ENCODE data around the gene GDF7.

Gene GDF7

DNA sequence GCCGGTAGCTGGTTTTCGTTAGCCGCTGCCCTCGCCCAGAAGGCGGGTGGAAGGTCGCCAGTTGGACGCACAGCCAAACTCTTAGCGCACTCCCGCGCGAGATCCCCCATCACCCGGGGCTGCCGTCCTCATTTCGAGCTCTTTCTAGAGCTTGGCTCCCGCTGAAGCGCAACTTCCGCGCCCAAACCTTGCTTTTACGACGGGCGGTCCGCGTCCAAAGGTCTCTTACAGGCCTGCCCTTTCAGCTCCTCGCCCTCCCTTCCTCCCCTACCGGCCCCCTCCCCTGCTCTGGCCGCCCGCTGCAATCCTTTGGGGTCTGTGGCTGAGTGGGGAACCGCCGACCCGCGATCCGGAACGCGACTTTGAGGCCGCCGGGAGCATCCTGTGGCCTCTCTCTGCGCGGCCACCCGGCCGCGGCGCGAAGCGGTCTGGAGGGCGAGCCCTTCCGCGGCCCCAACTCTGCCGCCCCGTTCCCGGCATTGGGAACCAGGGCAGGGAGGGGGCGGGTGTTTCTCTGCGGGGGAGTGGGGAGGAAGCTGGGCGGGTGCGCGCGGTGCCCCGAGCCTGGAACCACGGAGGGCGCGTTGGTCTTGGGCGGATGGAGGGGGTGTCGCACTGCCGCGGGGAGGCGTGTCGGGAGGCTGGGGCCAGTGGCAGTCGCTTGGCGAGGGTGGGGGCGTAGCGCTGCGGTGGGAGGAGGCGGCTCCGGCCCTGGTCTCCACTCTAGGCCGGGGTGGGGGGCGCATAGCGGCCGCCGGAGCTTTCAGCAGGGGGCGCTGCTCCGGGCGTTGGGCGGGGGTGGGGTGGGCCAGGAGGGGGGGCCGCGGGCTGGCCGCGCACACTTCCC lies at the start of gene GDF7:
Gene GDF7, plus strand, starts transcription at position 841 of the 847 bp plus-strand sequence. CDS start 96 bp downstream, outside the sequence.
- peak; percentile 56 for DNase-seq (ENCODE audit: low read depth)

DNA sequence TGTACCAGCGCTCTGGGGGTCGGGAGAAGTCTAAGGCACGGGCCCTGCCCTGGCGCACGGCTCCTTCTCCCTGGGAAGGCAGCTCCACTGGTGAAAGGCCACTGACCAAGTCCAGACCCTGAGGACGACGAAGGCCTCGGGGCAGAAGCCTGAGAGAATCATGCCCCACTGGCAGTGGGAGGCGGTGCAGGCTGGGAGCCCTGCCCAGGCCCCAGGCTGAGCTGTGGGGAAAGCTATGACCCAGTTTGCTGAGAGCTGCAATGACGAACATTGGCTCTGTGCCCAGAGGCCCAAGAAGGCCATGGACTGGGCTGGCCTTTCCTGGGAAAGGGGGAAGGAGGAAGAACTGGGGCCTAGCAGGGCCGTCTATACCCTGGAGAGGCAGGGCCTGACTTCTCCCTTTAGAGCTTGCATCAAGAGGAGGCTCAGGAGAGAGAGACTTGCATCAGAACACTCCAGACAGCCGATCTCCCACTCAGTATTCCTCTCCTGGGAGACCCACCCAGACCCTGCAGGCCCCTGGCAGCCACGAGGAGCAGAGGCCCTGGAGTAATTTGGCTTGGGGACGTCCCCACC lies 49.0 kb upstream of the GDF7 start:
- DNase-seq (ENCODE audit: low read depth) = peak; percentile 100

- DNase-seq (ENCODE audit: low read depth) = peak; percentile 92
Measured at GRCh38 chr2:20618468-20618885, 48.5 kb upstream of the GDF7 start.

GRCh38 chr2:20618886-20619521 lies 47.9 kb upstream of the GDF7 start:
- DNase-seq (ENCODE audit: low read depth) = no peak

DNA sequence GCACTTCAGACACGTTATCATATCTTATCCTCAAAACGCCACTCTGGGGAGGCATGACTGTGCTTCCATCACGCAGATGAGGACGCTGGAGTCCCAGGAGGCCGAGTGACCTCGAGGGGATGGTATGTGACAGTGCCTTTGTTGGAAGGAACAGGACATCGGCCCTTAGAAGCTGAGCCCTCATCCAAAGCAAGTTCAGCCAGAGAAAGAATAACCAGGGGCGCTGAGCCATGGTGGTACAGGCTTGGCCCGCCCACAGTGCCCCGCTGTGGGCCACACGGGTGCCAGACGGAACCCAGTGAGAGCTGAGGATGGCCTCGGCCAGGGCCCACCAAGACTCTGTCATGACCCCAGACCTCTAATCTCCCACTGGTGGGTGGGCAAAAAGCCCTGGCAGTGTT lies 47.3 kb upstream of the GDF7 start:
- DNase-seq (ENCODE audit: low read depth) = no peak

DNA sequence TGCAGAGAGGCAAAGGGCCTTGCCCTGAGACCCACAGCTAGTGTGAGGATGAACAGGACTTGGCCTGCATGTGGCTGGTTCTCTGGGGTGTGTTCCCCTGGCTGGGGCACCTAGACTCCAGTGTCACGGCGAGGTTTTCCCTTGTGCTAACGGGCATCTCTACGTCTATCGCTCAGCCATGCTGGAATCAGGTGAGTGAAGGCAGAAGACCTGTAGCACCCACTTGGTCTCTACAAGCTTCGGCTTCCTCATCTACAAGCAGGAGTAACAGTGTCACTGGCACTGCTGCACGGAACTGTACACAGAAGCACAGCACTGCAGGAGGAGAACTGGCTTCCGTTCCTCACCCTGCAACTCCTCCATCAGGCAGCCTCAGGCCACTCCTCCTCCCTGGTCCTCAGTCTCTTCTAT lies 46.7 kb upstream of the GDF7 start:
- DNase-seq (ENCODE audit: low read depth) = no peak

DNA sequence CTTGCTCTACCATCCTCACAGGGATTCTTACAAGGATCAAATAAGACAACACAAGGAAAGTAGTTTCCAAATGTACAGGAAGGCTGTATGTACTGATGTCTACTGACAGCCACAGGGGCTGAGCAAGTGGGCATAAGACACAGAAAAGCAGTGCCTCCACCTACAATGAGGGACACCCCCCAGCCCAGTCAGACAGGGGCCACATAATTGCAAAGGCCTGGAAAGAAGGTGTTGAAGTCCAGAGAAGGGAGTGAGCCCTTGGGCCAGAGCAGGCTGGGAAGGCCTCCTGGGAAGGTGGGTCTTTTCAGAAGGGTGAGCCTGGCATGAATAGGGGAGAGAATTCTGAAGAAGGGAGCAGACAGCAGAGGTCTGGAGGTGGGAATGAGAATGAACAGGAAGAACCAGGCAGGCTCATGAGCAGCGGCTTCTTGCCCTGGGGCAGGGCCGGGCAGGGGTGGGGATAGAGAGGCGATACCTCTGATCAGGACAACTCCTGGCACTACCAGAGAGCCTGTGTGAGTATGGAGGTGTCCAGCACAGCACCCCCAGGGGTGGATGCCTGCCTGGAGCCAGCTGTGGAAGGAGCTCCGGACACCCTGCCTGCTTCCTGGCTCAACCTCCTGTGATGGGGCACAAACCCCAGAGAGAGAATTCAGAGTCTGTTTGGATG lies 46.1 kb upstream of the GDF7 start:
- DNase-seq (ENCODE audit: low read depth) = no peak

GRCh38 chr2:20621366-20622295 lies 45.3 kb upstream of the GDF7 start:
- DNase-seq (ENCODE audit: low read depth) = no peak

GRCh38 chr2:20622296-20622686 lies 44.7 kb upstream of the GDF7 start:
- DNase-seq (ENCODE audit: low read depth) = no peak

- no peak for DNase-seq (ENCODE audit: low read depth)
Measured at GRCh38 chr2:20622731-20623130, 44.2 kb upstream of the GDF7 start.

- DNase-seq (ENCODE audit: low read depth) = no peak
Measured at GRCh38 chr2:20623241-20623640, 43.7 kb upstream of the GDF7 start.

DNA sequence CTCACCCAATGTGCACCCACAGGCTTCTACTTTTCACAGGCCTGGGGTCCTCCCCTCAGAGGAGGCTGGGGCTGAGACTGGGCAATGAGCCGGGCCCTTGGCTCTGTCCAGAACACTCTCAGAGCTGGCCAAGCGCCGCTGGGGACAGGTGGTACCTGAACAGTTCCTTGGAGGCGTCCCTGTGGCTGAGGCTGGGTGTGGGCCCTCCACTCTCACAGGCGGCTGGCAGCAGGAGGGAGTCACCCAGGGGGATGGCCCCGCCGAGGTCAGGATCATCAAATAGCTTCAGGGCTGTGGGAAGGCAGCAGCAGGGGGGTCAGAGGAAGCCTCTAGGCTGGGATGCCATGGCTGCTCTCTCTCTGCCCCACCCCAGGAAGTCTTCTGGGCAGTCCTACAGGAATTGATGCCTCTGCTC lies 43.2 kb upstream of the GDF7 start:
- no peak for DNase-seq (ENCODE audit: low read depth)

DNA sequence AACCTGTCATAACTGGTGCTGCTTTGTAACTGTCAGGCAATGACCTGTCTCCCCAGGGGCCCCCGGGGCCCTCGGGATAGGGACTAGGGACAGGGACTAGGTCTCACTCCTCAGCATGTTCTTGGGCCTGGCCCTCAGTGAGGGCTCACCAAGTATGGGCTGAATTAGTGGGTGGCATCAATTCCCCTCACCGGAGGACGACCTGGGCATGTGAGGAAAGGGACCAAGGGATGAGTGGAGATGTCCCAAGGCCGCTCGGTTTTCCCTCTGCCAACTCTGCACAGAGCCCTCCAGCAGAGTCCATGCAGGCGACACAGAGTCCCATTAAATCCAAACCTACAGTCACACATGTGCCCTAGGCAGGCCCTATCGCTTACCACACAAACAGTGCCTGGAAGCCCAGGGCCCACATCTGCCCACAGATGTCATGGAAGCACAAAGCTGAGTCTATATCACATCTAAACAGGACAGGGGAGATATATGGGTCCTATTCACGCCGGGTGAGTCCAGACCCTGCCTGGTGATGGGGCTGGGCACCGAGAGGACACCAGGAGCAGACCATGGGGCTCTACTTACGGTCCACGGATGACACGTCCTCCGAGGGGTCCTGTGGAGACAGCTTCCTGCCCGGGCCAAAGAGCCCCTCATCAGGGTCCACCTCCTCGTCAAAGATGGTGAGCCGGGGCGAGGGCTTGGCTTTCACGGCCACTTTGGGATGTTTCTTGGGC lies 42.6 kb upstream of the GDF7 start:
- no peak for DNase-seq (ENCODE audit: low read depth)

DNA sequence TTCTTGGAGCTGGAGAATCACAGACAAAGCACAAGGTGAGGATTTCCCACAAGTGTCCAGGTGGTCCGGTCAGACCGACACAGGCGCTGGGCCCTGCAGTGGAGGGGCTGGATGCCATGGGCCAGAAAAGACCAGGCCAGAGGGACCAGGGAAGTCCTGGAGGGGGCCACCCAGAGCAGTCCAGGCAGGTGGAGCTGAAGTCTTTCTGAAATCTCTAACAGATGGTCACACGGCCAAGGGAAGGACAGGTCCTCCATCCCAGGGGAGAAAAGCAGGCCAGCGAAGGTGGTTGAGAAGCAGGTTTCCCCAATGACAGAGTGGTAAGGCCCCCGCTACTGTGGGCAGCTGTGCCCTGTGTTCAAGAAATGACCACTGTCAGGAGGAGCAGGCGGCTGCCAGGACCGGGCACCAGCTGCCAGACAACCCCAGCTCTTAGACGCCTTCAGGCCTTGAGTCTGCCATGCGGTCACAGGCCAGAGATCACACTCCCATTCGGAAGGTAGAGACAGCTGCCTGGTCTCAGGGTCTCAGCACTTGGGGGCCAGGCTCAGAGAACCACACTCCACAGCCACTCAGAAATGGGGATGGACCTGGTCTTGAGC lies 42.0 kb upstream of the GDF7 start:
- DNase-seq (ENCODE audit: low read depth) = no peak

GRCh38 chr2:20625491-20626391 lies 41.2 kb upstream of the GDF7 start:
- DNase-seq (ENCODE audit: low read depth) = peak; percentile 65

DNA sequence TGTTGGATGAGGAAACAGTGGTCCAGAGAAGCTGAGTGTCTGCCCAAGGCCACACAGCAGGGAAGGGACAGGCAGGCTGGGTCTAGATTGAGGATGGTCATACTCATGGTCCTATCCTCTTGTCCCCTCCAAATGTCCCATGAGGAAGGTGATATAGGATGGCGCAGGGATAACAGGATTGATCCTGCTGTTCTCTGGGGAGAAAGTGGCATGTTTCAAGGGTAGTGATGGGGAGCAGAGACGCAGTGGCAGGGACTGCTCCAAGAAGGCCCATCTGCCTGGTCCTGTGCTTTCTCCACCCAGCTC lies 40.6 kb upstream of the GDF7 start:
- no peak for DNase-seq (ENCODE audit: low read depth)

DNA sequence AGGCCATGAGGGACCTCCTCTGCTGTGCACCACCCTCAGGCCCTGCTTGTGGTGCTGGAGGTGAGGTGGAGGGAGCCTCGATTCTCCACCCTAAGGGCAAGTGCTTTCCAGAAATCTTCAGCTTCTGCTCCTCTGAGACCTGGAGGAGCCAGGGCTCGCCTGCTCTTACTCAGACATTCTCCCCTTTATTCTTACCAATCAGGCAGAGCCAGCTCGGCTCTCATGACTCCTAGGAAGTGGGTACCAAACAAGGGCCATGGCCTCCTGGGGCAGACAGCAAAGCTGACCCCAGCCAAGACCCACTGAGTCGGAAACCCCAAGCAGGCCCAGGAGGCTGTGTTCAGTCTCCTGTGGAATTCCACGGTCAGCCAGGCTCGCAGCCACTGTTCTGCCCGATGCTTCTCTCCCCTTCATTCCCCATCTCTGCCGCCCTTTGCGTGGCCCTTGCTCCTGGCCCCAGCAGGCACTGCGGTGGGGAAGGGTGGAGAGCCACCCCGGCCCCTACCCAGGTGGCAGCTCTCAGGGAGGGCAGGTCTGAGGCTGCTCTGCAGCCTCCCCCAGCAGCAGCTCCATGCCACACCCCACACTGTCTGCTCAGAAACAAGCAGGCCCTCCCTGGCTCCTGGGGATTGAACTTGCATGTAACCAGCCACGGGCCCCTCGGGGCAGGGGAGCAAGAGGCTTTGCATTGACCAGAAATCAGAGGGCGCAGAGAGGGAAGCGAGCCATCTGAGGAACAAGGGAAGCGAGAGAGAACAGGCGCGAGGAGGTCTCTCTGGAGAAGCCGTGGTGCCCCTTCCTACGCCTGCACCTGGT lies 40.0 kb upstream of the GDF7 start:
- DNase-seq (ENCODE audit: low read depth) = no peak

GRCh38 chr2:20627712-20628380 lies 39.1 kb upstream of the GDF7 start:
- DNase-seq (ENCODE audit: low read depth) = no peak

All from fibroblast of gingiva (primary cell).